Hepatocyte (in vitro differentiated cells): ENCODE data around the gene GUCY2D. TPM values are rescaled to one million over a fixed set of nuclear protein-coding genes. Genes with fewer than 3 reads are reported as not detected.
"Not testable (repeated sequence)": the region's sequence is repeated elsewhere in the genome, so short reads cannot be mapped to it uniquely, and the experiment has no call there.

Source experiments
- DNase-seq: peaks from one replicate; pipeline ENCODE4 v3.0.0-alpha.2; 2016; ENCODE audit warnings: low spot score
- H2AFZ ChIP-seq: fragments of 200-600 bp; sonication (generic); 2 replicates; pipeline ENCODE4 v1.6.0; 2016; ENCODE audit warnings: antibody characterized with exemption, mild to moderate bottlenecking
- H3K27ac ChIP-seq: fragments of 200-600 bp; sonication (generic); 2 replicates; pipeline ENCODE4 v1.5.1; 2016; ENCODE audit warnings: mild to moderate bottlenecking
- H3K27me3 ChIP-seq: fragments of 200-600 bp; sonication (generic); 2 replicates; pipeline ENCODE4 v1.6.1; 2016
- H3K36me3 ChIP-seq: fragments of 200-600 bp; sonication (generic); replicated peaks from 2 replicates; pipeline ENCODE4 v1.5.1; 2016; ENCODE audit warnings: low read depth; ENCODE audit not compliant: insufficient read depth
- H3K4me1 ChIP-seq: fragments of 200-600 bp; sonication (generic); 2 replicates; pipeline ENCODE4 v1.5.1; 2016; ENCODE audit warnings: mild to moderate bottlenecking, moderate library complexity; ENCODE audit not compliant: insufficient read depth
- H3K4me2 ChIP-seq: fragments of 200-600 bp; sonication (generic); 2 replicates; pipeline ENCODE4 v1.6.0; 2016
- H3K4me3 ChIP-seq: fragments of 200-600 bp; sonication (generic); 2 replicates; pipeline ENCODE4 v1.5.1; 2016; ENCODE audit warnings: mild to moderate bottlenecking
- H3K79me2 ChIP-seq: fragments of 200-600 bp; sonication (generic); 2 replicates; pipeline ENCODE4 v1.6.0; 2017; ENCODE audit warnings: mild to moderate bottlenecking
- H3K9me2 ChIP-seq: fragments of 200-600 bp; sonication (generic); replicated peaks from 2 replicates; pipeline ENCODE4 v1.6.0; 2017; ENCODE audit warnings: mild to moderate bottlenecking; ENCODE audit not compliant: insufficient read depth
- H3K9me3 ChIP-seq: fragments of 200-600 bp; sonication (generic); 2 replicates; pipeline ENCODE4 v1.5.1; 2016; ENCODE audit warnings: low read depth, mild to moderate bottlenecking
- H4K20me1 ChIP-seq: fragments of 200-600 bp; sonication (generic); 2 replicates; pipeline ENCODE4 v1.6.0; 2016; ENCODE audit warnings: mild to moderate bottlenecking; ENCODE audit not compliant: insufficient read depth, poor library complexity, severe bottlenecking
- CTCF ChIP-seq: fragments of 200-600 bp; sonication (generic); IDR thresholded peaks from 2 replicates; pipeline ENCODE4 v1.5.1; 2016; ENCODE audit warnings: antibody characterized with exemption, mild to moderate bottlenecking; ENCODE audit not compliant: poor library complexity
- EZH2 ChIP-seq: fragments of 200-600 bp; sonication (generic); IDR thresholded peaks from 2 replicates; pipeline ENCODE4 v1.6.1; 2016; ENCODE audit warnings: antibody characterized with exemption, mild to moderate bottlenecking, borderline replicate concordance
- EZH2phosphoT487 ChIP-seq: fragments of 200-600 bp; sonication (generic); IDR thresholded peaks from one replicate; pipeline ENCODE4 v1.6.1; 2018; ENCODE audit warnings: antibody characterized with exemption, mild to moderate bottlenecking, low read depth, moderate library complexity; ENCODE audit not compliant: unreplicated experiment, severe bottlenecking
- WGBS: methylation state at CpG from one replicate; pipeline ENCODE4 v1.1.6; 2016; ENCODE audit warnings: low lambda C conversion rate; ENCODE audit errors: missing lambda C conversion rate; 5-methylcytosine and 5-hydroxymethylcytosine counted together
- polyA plus RNA-seq: library from polyadenylated mRNA; unstranded; fragments of >200 nt; fragmentation: Nextera tagmentation; extraction: Ambion mirVana; gene quantifications from 2 replicates; pipeline ENCODE4 v1.2.1, GENCODE V29; 2016
- total RNA-seq: library from RNA; depleted of rRNA; stranded (reverse); fragments of >200 nt; gene quantifications from 2 replicates; pipeline ENCODE4 v1.2.3, GENCODE V29; 2014

The GUCY2D gene
- total and polyA plus RNA-seq, 2 experiments from 2014 or later, result 1.6 TPM; not detected in 1

GRCh38 chr17:8057691-8058114 is 55.3 kb downstream of the GUCY2D start:
- no peaks in the 10 kb centered on the region for H3K36me3 ChIP-seq
- TF ChIP-seq CTCF (peak; percentile 73), EZH2phosphoT487 (no peak)
- H4K20me1 ChIP-seq, result no peaks in the 10 kb centered on the region
- 12% methylated on average over 14 of the region's 14 CpGs for WGBS
- H3K4me1 ChIP-seq, result peaks cover 29% of the 10 kb centered on the region
- peaks cover 14% of the 10 kb centered on the region for H3K27me3 ChIP-seq
- DNase-seq, result peak; percentile 90
- no peaks in the 10 kb centered on the region for H3K9me3 ChIP-seq
- H3K4me2 ChIP-seq, result peak overlapping the region; percentile 71
- H3K9me2 ChIP-seq, result no peaks in the 10 kb centered on the region
- no peak overlapping the region for H2AFZ ChIP-seq
- H3K79me2 ChIP-seq, result no peaks in the 10 kb centered on the region
- H3K27ac ChIP-seq, result peak overlapping the region; percentile 98
- H3K4me3 ChIP-seq, result no peak overlapping the region

DNA sequence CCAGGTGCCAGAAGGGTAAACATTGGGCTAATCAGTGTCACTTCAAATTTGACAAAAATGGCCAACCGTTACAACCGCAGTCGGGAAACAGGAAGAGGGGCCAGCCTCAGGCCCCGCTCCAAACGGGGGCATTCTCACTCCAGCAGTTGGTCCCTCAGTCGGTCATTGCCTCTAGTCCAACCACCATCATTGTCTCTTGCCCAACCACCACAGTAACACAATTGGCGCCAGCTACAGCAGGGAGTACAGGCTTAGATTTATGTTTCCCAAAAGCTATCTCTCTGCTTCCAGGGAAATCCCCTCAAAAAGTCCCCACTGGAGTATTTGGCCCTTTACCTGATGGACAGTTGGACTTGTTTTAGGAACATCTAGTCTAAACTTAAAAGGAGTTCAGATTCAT is 56.7 kb downstream of the GUCY2D start:
- Histone ChIP-seq H3K27me3 (peaks cover 22% of the 10 kb centered on the region), H3K9me2 (no peaks in the 10 kb centered on the region), H3K4me2 (peak overlapping the region; percentile 69), H4K20me1 (no peaks in the 10 kb centered on the region), H3K4me1 (peaks cover 31% of the 10 kb centered on the region), H3K36me3 (no peaks in the 10 kb centered on the region), H3K79me2 (no peaks in the 10 kb centered on the region), H3K4me3 (no peak overlapping the region), H3K9me3 (no peaks in the 10 kb centered on the region), H2AFZ (no peak overlapping the region), H3K27ac (no peak overlapping the region)
- TF ChIP-seq EZH2, result no peak
- no peak for TF ChIP-seq EZH2phosphoT487
- no peak for TF ChIP-seq CTCF
- DNase-seq, result no peak
- WGBS, result 68% methylated on average over 7 of the region's 7 CpGs

DNA sequence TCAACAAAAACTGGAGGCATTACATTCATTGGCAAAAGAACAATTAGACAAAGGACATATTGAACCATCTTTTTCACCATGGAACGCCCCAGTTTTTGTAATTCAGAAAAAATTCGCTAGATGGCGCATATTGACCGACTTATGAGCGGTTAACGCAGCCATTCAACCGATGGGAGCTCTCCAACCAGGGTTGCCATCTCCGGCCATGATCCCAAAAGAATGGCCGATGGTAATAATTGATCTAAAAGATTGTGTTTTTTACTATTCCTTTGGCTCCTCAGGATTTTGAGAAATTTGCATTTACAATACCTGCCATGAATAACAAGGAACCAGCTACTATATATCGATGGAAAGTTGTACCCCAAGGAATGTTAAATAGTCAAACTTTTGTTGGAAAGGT is 57.9 kb downstream of the GUCY2D start:
- TF ChIP-seq CTCF, result peak; percentile 73
- no peak for TF ChIP-seq EZH2
- H3K36me3 ChIP-seq, result no peaks in the 10 kb centered on the region
- no peak overlapping the region for H3K27ac ChIP-seq
- H3K79me2 ChIP-seq, result no peaks in the 10 kb centered on the region
- peaks cover 25% of the 10 kb centered on the region for H3K27me3 ChIP-seq
- WGBS, result 9% methylated on average over 10 of the region's 10 CpGs
- H3K4me2 ChIP-seq, result peak overlapping the region; percentile 69
- peaks cover 29% of the 10 kb centered on the region for H3K4me1 ChIP-seq
- H2AFZ ChIP-seq, result no peak overlapping the region
- DNase-seq, result peak; percentile 87
- no peaks in the 10 kb centered on the region for H3K9me3 ChIP-seq
- no peaks in the 10 kb centered on the region for H4K20me1 ChIP-seq
- H3K9me2 ChIP-seq, result no peaks in the 10 kb centered on the region
- H3K4me3 ChIP-seq, result no peak overlapping the region

- not testable (repeated sequence) for H3K9me3 ChIP-seq, H4K20me1 ChIP-seq, H3K27ac ChIP-seq, H3K9me2 ChIP-seq, H3K79me2 ChIP-seq, H2AFZ ChIP-seq, H3K4me3 ChIP-seq, H3K36me3 ChIP-seq, DNase-seq
- peak overlapping the region; percentile 73 for H3K4me2 ChIP-seq
- peaks cover 15% of the 10 kb centered on the region for H3K4me1 ChIP-seq
- H3K27me3 ChIP-seq, result peaks cover 25% of the 10 kb centered on the region
- 41% methylated on average over 8 of the region's 8 CpGs for WGBS
Measured at GRCh38 chr17:8061851-8062250, 59.4 kb downstream of the GUCY2D start.
